BE2C (cell line): ENCODE data around the gene UBE2A.

Experiments
- DNase-seq: peaks from one replicate; pipeline ENCODE4 v3.0.0-alpha.2; 2020
- H3K27me3 ChIP-seq: fragments of 250-450 bp; sonication (Bioruptor Pico); 2 replicates; pipeline ENCODE4 v1.5.1; 2020; ENCODE audit warnings: mild to moderate bottlenecking
- H3K36me3 ChIP-seq: fragments of 250-450 bp; sonication (Bioruptor Pico); 2 replicates; pipeline ENCODE4 v1.5.1; 2020; ENCODE audit warnings: mild to moderate bottlenecking
- H3K4me1 ChIP-seq: fragments of 250-450 bp; sonication (Bioruptor Pico); 2 replicates; pipeline ENCODE4 v1.5.1; 2020
- H3K4me3 ChIP-seq: 2 replicates; pipeline ENCODE4 v1.5.1; 2011; ENCODE audit warnings: low read depth, low read length
- H3K9me3 ChIP-seq: fragments of 250-450 bp; sonication (Bioruptor Pico); 2 replicates; pipeline ENCODE4 v1.5.1; 2020
- CTCF ChIP-seq: IDR thresholded peaks from 2 replicates; pipeline ENCODE4 v1.5.1; 2012; ENCODE audit warnings: mild to moderate bottlenecking, low read depth, low read length

Gene UBE2A

GRCh38 chrX:119549327-119550016 lies 24.9 kb upstream of the UBE2A start:
- Histone ChIP-seq H3K9me3 (no peaks in the 10 kb centered on the region), H3K4me1 (no peaks in the 10 kb centered on the region), H3K27me3 (no peaks in the 10 kb centered on the region), H3K36me3 (no peaks in the 10 kb centered on the region), H3K4me3 (no peak overlapping the region)
- DNase-seq: no peak
- TF ChIP-seq CTCF: no peak

GRCh38 chrX:119552508-119552907 lies 21.9 kb upstream of the UBE2A start:
- no peaks in the 10 kb centered on the region for H3K36me3 ChIP-seq
- no peaks in the 10 kb centered on the region for H3K27me3 ChIP-seq
- no peak for TF ChIP-seq CTCF
- H3K9me3 ChIP-seq: no peaks in the 10 kb centered on the region
- H3K4me1 ChIP-seq: no peaks in the 10 kb centered on the region
- H3K4me3 ChIP-seq: no peak overlapping the region
- no peak for DNase-seq

- no peaks in the 10 kb centered on the region for H3K9me3 ChIP-seq
- H3K36me3 ChIP-seq: no peaks in the 10 kb centered on the region
- H3K27me3 ChIP-seq: no peaks in the 10 kb centered on the region
- TF ChIP-seq CTCF: no peak
- peak; percentile 88 for DNase-seq
- H3K4me1 ChIP-seq: no peaks in the 10 kb centered on the region
- H3K4me3 ChIP-seq: peak within 1 kb of the TSS; percentile 85
Measured at GRCh38 chrX:119565107-119565663, 9.2 kb upstream of the UBE2A start, which contains the start of gene STEEP1. TSS of gene STEEP1 (minus strand) at chrX:119565409. CDS start at chrX:119565355, 54 bp downstream.

GRCh38 chrX:119570351-119570835 lies 4.0 kb upstream of the UBE2A start:
- Histone ChIP-seq H3K4me3 (no peak overlapping the region), H3K27me3 (no peaks in the 10 kb centered on the region), H3K4me1 (no peaks in the 10 kb centered on the region), H3K9me3 (no peaks in the 10 kb centered on the region), H3K36me3 (no peaks in the 10 kb centered on the region)
- no peak for DNase-seq
- TF ChIP-seq CTCF: no peak

GRCh38 chrX:119573222-119573621 lies 1.1 kb upstream of the UBE2A start:
- DNase-seq: no peak
- no peaks in the 10 kb centered on the region for H3K9me3 ChIP-seq
- H3K27me3 ChIP-seq: no peaks in the 10 kb centered on the region
- no peaks in the 10 kb centered on the region for H3K36me3 ChIP-seq
- peak overlapping the region; percentile 62; the same call in 1 of the 2 replicates for H3K4me3 ChIP-seq
- H3K4me1 ChIP-seq: no peaks in the 10 kb centered on the region
- TF ChIP-seq CTCF: no peak

GRCh38 chrX:119573840-119574393 lies 446 bp upstream of the UBE2A start:
- DNase-seq: no peak
- no peaks in the 10 kb centered on the region for H3K36me3 ChIP-seq
- TF ChIP-seq CTCF: no peak

More at GRCh38 chrX:119573840-119574393, 446 bp upstream of the UBE2A start:
- H3K27me3 ChIP-seq: no peaks in the 10 kb centered on the region
- peak overlapping the region; percentile 62 for H3K4me3 ChIP-seq
- H3K9me3 ChIP-seq: no peaks in the 10 kb centered on the region
- H3K4me1 ChIP-seq: no peaks in the 10 kb centered on the region
